ENCODE data around the gene QRFP.

QRFP gene

DNA sequence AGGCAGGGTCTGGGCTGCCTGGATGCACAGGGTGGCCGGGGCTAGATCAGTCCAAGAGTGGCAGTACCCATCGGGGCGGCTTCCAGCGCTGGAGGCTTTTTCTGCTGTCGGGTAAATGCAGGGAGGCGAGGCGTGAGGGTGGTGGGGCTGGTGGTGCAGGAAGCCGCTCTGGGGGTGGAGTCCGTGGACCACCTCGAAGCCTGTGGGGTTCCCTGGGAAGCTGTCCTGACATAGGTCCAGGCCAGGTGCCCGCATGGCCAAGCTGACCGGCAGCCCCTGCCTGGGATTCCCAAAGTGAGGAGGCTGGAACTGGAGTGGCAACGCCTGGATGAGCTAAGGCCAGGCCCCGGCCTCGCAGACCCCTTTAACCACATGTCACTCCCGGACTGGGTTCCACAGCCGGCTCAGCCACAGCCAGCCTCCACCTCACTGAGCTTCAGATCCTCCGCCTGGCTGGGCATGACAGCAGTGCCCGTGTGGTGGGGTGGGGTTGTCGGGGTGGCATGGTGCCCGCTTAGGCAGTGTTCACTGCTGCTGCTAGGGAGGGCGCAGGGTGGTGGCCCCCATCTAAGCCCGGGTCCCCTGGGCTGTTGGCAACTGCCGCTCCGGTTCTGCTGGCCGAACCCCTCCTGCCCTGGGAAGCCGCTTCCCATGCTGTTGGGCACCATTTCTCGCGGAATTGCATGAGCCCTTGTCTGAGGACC lies 1.4 kb upstream of the QRFP start:
- Histone ChIP-seq H3K9me3 (no peaks in the 10 kb centered on the region), H3K27me3 (peaks cover 17% of the 10 kb centered on the region), H3K4me3 (ENCODE audit: low read depth, low read length) (no peak overlapping the region), H3K4me1 (peaks cover 3% of the 10 kb centered on the region; the same call in 1 of the 2 replicates), H3K36me3 (peaks cover 4% of the 10 kb centered on the region; the same call in 1 of the 2 replicates)
- DNase-seq: peak; percentile 15
- TF ChIP-seq, protein P1, sequence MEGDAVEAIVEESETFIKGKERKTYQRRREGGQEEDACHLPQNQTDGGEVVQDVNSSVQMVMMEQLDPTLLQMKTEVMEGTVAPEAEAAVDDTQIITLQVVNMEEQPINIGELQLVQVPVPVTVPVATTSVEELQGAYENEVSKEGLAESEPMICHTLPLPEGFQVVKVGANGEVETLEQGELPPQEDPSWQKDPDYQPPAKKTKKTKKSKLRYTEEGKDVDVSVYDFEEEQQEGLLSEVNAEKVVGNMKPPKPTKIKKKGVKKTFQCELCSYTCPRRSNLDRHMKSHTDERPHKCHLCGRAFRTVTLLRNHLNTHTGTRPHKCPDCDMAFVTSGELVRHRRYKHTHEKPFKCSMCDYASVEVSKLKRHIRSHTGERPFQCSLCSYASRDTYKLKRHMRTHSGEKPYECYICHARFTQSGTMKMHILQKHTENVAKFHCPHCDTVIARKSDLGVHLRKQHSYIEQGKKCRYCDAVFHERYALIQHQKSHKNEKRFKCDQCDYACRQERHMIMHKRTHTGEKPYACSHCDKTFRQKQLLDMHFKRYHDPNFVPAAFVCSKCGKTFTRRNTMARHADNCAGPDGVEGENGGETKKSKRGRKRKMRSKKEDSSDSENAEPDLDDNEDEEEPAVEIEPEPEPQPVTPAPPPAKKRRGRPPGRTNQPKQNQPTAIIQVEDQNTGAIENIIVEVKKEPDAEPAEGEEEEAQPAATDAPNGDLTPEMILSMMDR (IDR thresholded peaks at IDR 0.05; ENCODE audit: low read depth, low read length): no peak

DNA sequence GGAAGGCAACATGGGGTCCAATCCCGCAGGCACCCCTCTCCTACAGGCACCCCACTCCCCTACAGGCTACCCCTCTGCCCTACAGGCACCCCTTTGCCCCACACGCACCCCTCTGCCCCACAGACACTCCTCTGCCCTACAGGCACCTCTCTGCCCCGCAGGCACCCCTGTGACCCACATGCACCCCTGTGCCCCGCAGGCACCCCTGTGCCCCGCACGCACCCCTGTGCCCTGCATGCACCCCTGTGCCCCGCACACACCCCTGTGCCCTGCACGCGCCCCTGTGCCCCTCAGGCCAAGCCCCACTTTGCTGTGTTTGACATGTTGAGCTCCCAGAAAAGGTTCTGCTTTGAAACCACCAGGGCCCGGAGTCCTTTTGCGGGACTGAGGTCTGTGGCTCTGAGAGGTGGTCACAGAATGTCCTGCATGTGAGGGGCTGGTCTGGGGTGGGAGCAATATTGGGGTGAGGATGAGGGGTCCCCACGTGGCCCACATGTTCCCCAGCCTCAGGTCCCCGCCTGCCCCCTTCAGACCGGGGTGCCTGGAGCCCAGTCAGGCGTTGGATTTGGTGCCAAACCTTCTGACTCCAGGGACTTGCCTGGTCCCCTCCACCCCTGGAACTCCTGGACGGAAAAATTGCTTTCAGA lies 616 bp upstream of the QRFP start:
- peak; percentile 9 for DNase-seq
- Histone ChIP-seq H3K4me3 (ENCODE audit: low read depth, low read length) (no peak overlapping the region), H3K9me3 (no peaks in the 10 kb centered on the region), H3K4me1 (peaks cover 3% of the 10 kb centered on the region; the same call in 1 of the 2 replicates), H3K36me3 (peaks cover 5% of the 10 kb centered on the region), H3K27me3 (peaks cover 17% of the 10 kb centered on the region)
- TF ChIP-seq, protein P1 (IDR thresholded peaks at IDR 0.05; ENCODE audit: low read depth, low read length): no peak

DNA sequence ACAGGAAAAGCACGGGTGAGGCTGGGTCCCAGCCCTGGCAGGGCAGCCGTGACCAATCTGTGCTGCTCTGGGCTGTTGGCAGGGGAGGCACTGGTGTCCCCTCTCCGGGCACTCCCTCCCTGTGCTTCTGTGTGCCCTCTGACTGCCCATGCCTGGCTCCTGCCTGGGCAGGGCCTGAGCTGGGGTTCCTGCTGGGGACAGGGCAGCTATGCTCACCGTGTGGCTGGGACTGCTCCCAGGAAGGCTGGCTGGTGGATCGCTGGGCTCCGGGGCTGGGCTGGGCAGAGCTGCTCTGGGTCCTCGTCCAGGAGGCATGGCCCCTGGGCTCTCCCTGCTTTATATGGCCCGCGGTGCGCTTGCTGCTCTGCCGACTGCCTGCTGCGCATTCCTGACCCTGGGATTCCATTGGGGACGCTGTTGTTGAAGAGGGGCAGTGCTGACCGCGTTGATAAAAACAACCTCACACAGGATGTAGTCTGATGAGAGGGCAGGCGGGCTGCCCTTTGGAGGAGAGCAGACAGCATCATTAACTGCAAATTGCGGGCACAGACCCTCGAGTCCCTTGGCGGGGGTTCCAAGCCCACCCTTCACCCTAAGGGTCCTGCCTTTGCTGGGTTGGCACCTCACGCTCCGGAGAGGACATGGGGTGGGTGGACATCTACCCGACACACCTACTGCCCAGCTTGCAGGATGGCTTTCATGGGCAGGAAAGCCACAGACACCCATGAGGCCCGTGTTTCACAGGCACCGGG lies 955 bp downstream of the QRFP start:
- Histone ChIP-seq H3K4me1 (peaks cover 3% of the 10 kb centered on the region; the same call in 1 of the 2 replicates), H3K27me3 (peaks cover 17% of the 10 kb centered on the region), H3K4me3 (ENCODE audit: low read depth, low read length) (no peak overlapping the region), H3K36me3 (peaks cover 6% of the 10 kb centered on the region), H3K9me3 (no peaks in the 10 kb centered on the region)
- DNase-seq: peak; percentile 11
- TF ChIP-seq, protein P1 (IDR thresholded peaks at IDR 0.05; ENCODE audit: low read depth, low read length): no peak

DNA sequence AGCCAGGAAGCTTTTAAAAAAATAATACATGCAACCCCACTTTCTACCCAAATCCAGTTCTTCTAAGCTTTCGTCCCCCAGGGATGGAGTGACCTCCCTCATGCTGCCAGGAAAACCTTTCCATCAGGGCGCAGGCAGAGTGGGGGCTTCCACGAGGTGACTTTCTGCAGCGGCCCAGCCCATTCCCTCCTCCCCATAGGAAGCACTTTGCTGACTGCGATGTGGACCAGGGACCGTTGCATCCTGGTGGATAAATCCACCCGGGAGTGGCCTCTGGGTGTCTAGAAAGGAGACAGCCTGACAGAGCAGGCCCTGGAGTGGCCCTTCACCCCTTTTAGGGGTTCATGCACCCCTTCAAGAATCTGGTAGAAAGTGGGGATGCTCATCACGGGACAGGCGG lies 1.6 kb downstream of the QRFP start:
- Histone ChIP-seq H3K4me1 (peaks cover 3% of the 10 kb centered on the region; the same call in 1 of the 2 replicates), H3K4me3 (ENCODE audit: low read depth, low read length) (no peak overlapping the region), H3K9me3 (no peaks in the 10 kb centered on the region), H3K36me3 (peaks cover 6% of the 10 kb centered on the region), H3K27me3 (peaks cover 16% of the 10 kb centered on the region)
- peak; percentile 6 for DNase-seq
- TF ChIP-seq, protein P1 (IDR thresholded peaks at IDR 0.05; ENCODE audit: low read depth, low read length): no peak

DNA sequence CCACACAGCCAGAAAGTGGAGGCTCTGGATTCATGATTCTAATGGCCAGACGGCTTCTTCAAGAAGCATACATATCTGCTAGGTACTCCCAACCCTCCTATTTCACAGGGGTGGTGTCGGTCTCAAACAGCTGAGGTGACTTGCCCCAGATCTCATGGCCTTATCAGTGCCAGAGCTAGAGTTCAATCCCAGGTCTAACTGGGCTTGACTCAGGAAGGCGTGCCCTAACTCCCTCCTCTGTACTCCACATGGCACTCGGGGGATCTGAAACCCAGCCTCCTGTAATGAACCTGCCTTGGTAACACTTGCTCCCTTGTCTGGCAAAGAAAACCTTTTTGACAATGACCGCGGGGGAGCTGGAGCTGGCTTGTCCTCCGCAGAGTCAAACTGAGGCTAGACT lies 2.1 kb downstream of the QRFP start:
- TF ChIP-seq, protein P1 (IDR thresholded peaks at IDR 0.05; ENCODE audit: low read depth, low read length): no peak
- Histone ChIP-seq H3K4me1 (peaks cover 3% of the 10 kb centered on the region; the same call in 1 of the 2 replicates), H3K9me3 (no peaks in the 10 kb centered on the region), H3K27me3 (peaks cover 14% of the 10 kb centered on the region), H3K36me3 (peaks cover 6% of the 10 kb centered on the region), H3K4me3 (ENCODE audit: low read depth, low read length) (no peak overlapping the region)
- no peak for DNase-seq
